ENCODE measurements around the gene PGA3.
"Not testable (repeated sequence)": the region's sequence is repeated elsewhere in the genome, so short reads cannot be mapped to it uniquely, and the experiment has no call there.

PGA3 gene

DNA sequence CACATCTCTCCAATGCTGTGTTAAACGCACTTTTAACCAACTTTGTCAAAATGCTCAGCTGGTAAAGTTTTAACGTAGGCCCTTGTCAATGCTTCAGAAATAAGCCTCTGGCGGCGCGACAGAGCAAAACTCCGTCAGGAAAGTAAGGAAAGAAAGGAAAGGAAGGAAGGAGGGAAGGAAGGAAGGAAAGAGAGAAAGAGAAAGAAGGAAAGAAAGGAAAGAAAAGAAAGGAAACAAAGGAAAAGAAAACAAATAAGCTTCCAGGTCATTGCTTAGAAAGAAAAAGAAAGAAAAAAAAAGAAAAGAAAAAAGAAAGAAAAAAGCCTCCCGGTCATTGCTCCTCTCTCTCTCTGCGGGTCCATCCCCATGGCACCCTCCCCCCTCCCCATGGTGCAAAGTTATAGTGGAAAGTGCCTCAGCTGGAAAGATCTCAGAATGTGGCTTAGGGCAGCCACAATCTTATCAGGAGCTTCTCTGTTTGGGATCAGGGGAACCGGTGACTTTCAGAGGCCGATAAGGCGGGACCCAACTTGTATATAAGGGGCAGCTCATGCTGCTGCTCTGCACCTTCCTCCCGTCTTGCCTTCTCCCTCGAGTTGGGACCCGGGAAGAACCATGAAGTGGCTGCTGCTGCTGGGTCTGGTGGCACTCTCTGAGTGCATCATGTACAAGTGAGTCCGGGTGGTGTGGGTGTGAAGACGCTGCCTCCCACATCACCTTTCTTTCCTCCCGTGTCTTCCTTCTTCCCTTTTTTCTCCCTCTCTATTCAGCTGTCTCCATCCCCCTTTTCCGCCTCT lies at the start of gene PGA3:
TSS of gene PGA3 (plus strand) at position 566 of the 797 bp plus-strand sequence. CDS start at position 616, 50 bp downstream.
- not testable (repeated sequence) for H3K36me3 Mint-ChIP-seq, H3K27ac Mint-ChIP-seq, H3K4me3 Mint-ChIP-seq, H3K4me1 Mint-ChIP-seq, H3K9me3 Mint-ChIP-seq, ATAC-seq
- H3K27me3 Mint-ChIP-seq: peaks cover 61% of the 10 kb centered on the region

DNA sequence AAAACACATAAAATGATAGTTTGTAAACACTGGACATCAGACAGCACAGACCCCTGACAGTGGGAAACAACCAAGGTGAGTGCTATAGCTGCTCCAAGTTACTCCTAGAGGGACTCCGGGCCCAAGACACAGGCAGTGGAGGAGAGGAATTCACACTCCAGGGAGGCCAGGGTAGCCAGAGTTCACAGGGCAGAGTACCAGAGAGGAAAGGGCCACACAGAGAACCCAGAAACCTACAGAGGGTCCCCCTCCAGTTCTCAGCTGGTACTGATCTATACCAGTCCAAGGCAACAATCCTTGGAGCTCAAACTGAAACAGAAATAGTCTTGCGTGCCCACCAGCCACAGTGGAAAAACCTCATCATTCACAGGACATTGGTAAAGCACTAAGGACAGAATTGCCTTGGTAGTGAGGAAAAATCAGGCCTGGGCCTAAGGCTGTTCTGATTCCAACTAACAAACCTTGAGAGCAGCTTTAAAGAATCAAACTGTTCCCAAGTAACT lies 49.7 kb upstream of the PGA3 start:
- Mint-ChIP-seq H3K4me3 (no peak overlapping the region), H3K4me1 (peaks cover 55% of the 10 kb centered on the region), H3K9me3 (peaks cover 13% of the 10 kb centered on the region), H3K36me3 (peaks cover 44% of the 10 kb centered on the region), H3K27me3 (no peaks in the 10 kb centered on the region), H3K27ac (no peak overlapping the region)
- no peak for ATAC-seq

DNA sequence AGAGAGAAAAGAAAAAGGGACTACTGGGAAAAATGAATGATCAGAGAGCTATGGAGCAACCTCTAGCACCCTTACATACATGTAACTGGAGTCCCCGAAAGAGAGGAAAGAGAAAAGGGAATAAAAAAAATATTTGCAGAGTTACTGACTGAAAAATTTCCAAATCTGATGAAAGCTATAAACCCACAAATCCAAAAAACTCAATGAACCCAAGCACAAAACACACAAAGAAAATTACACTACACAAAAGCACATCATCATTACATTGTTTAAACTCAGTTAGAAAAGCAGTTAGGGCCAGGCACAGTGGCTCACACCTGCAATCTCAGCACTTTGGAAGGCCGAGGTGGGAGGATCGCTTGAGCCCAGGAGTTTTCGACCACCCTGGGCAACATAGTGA lies 48.8 kb upstream of the PGA3 start:
- H3K27ac Mint-ChIP-seq: no peak overlapping the region
- H3K27me3 Mint-ChIP-seq: no peaks in the 10 kb centered on the region
- peaks cover 63% of the 10 kb centered on the region for H3K4me1 Mint-ChIP-seq
- H3K4me3 Mint-ChIP-seq: no peak overlapping the region
- peaks cover 44% of the 10 kb centered on the region for H3K36me3 Mint-ChIP-seq
- no peak for ATAC-seq
- H3K9me3 Mint-ChIP-seq: peaks cover 13% of the 10 kb centered on the region

DNA sequence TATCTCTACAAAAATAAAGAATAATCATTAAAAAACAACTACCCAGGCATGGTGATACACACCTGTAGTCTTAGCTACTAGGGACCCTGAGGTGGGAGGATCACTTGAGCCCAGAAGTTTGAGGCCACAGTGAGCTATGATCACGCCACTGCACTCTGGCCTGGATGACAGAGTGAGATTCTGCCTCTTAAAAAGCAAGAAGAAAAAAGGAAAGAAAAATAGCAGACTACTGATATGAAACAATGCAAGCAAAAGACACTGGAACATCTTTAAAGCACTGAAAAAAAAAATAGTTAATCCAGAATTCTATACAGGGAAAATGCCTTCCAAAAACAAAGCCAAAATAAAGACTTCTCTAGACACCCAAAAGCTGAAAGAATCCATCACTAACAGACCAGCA lies 48.0 kb upstream of the PGA3 start:
- ATAC-seq: no peak
- H3K9me3 Mint-ChIP-seq: peaks cover 13% of the 10 kb centered on the region
- H3K4me1 Mint-ChIP-seq: peaks cover 60% of the 10 kb centered on the region
- H3K27me3 Mint-ChIP-seq: no peaks in the 10 kb centered on the region
- no peak overlapping the region for H3K4me3 Mint-ChIP-seq
- no peak overlapping the region for H3K27ac Mint-ChIP-seq
- H3K36me3 Mint-ChIP-seq: peaks cover 44% of the 10 kb centered on the region

DNA sequence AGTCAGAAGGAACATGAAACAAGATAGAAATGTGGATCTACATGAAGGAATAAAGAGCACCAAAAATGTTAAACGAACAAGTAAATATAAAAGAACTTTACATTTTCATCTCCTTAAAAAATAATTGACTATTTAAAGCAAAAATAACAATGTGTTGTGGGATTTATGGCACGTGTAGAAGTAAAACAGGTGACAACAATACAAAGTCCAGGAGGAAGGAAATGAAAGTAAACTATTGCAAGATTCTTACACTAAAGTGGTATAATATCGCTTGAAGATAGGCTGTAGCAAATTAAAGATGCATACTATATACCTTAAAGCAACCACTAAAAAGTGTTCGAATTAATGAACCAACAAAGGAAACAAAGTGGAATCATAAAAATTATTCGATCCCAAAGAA lies 47.6 kb upstream of the PGA3 start:
- H3K4me3 Mint-ChIP-seq: no peak overlapping the region
- H3K27me3 Mint-ChIP-seq: no peaks in the 10 kb centered on the region
- no peak for ATAC-seq
- no peak overlapping the region for H3K27ac Mint-ChIP-seq
- H3K36me3 Mint-ChIP-seq: peaks cover 44% of the 10 kb centered on the region
- peaks cover 63% of the 10 kb centered on the region for H3K4me1 Mint-ChIP-seq
- peaks cover 13% of the 10 kb centered on the region for H3K9me3 Mint-ChIP-seq

DNA sequence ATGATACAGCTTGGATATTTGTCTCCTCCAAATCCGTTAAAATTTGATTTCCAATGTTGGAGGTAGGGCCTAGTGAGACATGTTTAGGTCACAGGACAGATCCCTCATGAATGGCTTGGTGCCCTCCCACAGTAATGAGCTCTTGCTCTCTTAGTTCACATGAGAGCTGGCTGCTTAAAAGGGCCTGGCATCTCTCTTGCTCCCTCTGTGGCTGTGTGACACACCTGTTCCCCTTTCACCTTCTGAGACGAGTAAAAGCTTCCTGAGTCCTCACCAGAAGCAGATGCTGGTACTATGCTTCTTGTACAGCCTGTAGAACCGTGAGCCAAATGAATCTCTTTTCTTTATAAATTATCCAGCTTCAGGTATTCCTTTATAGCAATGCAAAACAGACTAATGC lies 45.6 kb upstream of the PGA3 start:
- peaks cover 74% of the 10 kb centered on the region for H3K4me1 Mint-ChIP-seq
- no peak overlapping the region for H3K4me3 Mint-ChIP-seq
- no peaks in the 10 kb centered on the region for H3K27me3 Mint-ChIP-seq
- peaks cover 13% of the 10 kb centered on the region for H3K9me3 Mint-ChIP-seq
- no peak for ATAC-seq
- peaks cover 41% of the 10 kb centered on the region for H3K36me3 Mint-ChIP-seq
- H3K27ac Mint-ChIP-seq: peak overlapping the region; percentile 54

DNA sequence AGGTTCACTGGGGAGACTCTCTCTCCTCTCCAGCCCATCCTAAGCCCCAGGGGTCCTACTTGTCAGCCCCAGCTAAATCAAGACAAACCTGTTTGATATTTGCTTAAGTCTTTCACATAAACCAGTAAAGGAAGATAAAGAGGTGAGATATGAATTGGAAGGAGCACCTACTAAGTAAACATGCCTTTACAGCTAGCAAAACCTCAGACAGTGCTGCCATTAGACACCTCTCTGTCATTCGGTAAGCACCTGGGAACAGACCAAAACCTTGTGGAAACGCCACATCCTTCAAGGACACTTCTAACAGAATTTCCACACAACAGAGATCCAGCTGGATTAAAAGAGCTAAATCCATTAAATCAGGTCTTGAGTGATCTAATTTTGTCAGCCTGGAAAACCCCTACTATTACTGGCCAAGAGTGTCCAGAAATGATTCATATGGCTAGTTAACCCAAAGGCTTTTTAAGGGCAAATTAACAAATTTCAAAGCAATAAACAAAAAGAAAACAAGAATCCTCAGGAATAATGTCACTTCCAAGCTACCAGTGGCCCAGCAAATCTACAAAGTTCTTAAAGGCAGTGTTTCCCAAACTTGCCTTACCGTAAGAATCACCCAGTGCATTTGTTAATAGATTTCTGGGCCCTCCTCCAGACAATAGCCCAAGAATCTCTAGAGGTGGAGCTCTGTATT lies 44.5 kb upstream of the PGA3 start:
- Mint-ChIP-seq H3K4me3 (no peak overlapping the region), H3K27me3 (no peaks in the 10 kb centered on the region), H3K36me3 (peaks cover 39% of the 10 kb centered on the region), H3K4me1 (peaks cover 80% of the 10 kb centered on the region), H3K9me3 (peaks cover 13% of the 10 kb centered on the region), H3K27ac (peak overlapping the region; percentile 54)
- no peak for ATAC-seq

DNA sequence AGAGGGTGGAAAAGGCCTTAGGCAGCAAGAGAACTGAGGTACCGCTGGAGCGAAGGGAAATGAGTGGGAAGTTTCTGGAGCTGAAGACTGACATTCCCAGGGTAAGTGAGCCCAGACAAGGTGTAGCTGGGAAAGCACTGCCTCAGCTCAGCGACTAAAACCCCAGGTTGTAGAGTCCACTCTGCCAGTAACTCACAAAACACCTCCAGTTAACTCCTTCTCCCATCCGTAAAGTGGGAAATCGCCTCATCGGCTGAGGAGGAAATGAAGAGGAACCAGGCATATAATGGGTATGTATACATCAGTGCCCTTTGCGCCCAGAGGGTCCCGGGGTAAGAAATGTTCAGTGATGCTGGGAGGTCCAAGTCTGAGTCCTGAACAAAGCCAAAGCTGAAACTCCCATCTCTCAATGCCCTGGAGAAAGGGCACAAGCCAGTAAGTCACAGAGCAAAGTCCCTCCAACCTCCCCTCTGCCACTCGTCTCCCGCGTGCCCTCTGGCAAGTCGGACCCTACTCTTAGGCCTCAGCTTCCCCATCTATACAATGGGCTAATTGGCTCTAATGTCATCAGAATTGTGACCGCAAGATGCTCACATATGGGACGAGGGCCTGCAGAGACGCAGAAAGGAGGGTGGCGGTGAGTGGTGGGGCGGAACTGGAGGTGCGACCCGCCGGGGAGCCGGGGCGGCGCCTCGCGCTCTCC lies 42.7 kb upstream of the PGA3 start:
- Mint-ChIP-seq H3K36me3 (peaks cover 21% of the 10 kb centered on the region), H3K4me1 (peaks cover 83% of the 10 kb centered on the region), H3K4me3 (peak overlapping the region; percentile 80), H3K27ac (peak overlapping the region; percentile 94), H3K27me3 (no peaks in the 10 kb centered on the region), H3K9me3 (peaks cover 8% of the 10 kb centered on the region)
- no peak for ATAC-seq

DNA sequence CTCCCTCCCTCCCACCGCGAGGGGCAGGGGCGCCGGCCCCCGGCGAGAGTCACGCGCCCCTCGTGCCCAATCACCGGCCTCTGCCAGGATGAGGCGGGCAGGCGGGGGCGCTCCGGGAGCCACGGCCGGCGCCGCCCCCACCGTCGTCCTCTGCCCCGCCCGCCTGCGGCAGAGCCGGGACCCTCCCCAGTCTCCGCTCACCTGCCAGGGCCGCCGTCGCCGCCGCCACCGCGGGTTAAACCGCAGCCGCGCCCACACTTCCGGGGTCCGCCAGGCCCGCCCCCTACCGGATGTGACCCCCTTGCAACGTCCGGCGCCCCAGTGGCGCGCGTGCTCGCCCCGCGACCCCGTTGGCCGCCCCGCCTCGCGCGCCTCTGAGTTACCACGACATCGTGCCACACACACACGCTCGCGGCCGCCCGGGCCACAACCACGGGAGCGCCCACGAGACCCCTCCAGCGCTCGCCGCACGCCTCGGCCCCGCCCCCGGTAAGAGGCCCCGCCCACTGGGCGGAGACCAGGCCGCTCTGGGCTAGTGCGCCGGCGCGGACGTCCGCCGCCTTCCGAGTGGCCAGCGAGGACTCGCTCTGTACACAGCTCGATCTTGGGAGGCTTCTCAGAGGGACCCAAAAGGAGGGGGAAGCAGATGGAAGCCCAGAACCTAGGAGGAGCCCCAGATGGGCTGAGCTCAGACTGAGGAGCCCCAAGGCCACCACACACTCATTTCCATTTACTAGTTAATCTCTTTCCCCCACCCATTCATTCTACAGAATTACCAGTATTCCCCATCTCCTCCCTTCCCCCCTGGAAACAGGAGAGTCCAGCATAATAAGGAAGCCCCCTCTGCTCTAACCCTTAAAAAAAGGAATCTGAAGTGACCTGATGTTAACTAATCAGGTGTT lies 41.9 kb upstream of the PGA3 start, which contains the start of gene VPS37C:
TSS of gene VPS37C (minus strand) at position 237 of the 902 bp plus-strand sequence. CDS start 22,597 bp downstream, outside the sequence.
- Mint-ChIP-seq H3K27ac (peak within 1 kb of the TSS; percentile 94), H3K4me1 (peaks cover 78% of the 10 kb centered on the region), H3K4me3 (peak within 1 kb of the TSS; percentile 92), H3K36me3 (peaks cover 15% of the 10 kb centered on the region), H3K27me3 (no peaks in the 10 kb centered on the region), H3K9me3 (peaks cover 5% of the 10 kb centered on the region)
- peak; percentile 90 for ATAC-seq

DNA sequence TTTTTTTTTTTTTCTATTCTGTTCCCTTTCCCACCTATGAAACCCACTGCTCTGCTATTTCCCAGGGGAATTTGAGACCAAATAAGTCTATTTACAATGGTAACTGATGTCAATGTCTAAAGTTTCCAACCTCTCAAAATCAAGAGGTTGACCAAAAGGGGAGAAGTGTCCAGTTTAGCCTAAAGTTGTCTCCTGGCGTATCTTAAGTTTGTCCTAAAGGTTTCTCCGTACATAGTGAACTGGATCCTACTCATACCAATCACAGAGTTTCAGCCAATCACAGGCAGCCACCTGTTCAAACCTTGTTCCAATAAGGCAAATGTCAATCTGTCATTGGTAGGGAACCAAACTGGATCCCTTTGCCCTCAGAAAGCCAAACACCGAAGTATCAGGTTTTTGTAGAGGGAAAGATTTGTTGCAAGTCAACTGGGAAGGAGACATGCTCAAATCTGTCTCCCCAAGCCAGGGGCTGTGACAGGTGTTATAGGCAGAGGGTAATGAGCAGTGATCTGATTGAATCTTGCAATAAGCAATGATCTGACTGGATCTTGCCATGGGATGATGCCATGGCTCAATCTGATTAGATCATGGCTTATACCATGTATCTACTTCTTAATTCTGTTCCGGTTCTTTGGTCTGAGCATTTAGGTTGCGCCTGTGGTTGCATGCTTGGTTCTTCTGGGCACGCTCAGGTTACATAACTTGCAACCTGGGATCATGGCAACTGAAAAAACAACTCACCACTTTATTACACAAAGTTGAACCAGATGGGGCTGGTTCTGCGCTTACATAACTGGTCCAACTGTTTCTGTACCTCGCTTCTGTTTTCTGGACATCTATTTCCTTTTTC lies 41.0 kb upstream of the PGA3 start:
- Mint-ChIP-seq H3K27ac (peak overlapping the region; percentile 94), H3K27me3 (no peaks in the 10 kb centered on the region), H3K9me3 (peaks cover 3% of the 10 kb centered on the region), H3K4me3 (peak overlapping the region; percentile 92), H3K4me1 (peaks cover 74% of the 10 kb centered on the region), H3K36me3 (peaks cover 8% of the 10 kb centered on the region)
- ATAC-seq: no peak

DNA sequence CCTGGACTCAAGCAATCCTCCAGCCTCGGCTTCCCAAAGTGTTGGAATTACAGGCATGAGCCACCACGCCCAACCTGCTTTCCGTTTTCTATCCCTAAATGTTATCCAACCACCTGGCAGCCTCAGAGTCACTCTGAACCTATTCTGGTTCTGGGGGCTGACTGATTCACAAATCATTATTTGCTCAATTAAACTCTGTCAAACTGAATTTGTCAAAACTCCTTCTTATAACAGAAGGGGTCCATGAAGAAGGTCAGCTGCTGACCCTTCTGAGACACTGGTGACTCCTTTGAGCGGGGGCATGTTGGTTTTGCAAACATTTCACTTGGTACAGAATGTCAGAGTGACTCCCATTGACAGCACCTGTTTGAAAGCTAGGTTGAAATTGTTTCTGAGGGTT lies 40.3 kb upstream of the PGA3 start:
- H3K27ac Mint-ChIP-seq: peak overlapping the region; percentile 94

DNA sequence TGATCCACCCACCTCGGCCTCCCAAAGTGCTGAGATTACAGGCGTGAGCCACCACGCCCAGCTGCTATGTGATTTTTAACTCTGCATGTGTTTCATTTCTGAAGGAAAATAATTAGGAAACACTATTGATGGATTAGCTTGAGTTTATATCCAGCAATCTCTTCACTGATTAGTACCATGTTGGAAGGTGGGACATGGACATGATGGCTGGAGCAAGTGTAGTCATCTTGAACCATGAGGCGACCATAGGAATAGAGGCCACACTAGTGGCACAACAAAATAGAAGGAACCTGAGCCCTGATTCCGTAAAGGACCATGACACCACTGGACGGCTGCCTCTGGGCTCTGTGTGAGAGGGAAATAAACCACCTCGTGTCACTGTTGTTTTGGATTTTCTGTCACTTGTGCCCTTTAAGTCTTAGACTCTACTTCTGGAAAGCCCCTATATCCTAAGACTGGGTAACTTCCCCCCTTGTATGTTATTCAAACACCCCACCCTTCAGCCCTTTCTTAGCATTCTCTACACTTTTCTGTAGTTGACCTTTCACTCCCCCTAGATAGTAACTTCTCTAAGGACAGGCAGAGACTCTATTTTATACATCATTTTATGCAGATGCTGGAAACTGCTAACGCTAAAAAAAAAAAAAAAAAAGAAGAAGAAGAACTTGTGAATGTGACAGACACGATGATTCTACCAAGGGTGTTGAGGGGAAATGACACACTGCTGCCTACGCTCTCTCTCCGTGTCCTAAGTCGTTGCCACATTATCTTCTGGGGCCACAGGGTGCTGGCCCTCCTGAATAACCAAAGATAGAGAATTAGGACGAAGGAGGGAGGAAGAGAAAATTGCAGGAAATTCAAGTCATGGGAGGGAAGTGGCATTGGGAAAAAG lies 39.4 kb upstream of the PGA3 start:
- Mint-ChIP-seq H3K9me3 (peaks cover 3% of the 10 kb centered on the region), H3K27ac (peak overlapping the region; percentile 94), H3K4me1 (peaks cover 68% of the 10 kb centered on the region), H3K36me3 (no peaks in the 10 kb centered on the region), H3K27me3 (no peaks in the 10 kb centered on the region), H3K4me3 (peak overlapping the region; percentile 49)
- peak; percentile 28 for ATAC-seq

More for the DNA sequence above, 40.3 kb upstream of the PGA3 start:
- H3K36me3 Mint-ChIP-seq: peaks cover under 1% of the 10 kb centered on the region
- peaks cover 75% of the 10 kb centered on the region for H3K4me1 Mint-ChIP-seq
- no peaks in the 10 kb centered on the region for H3K27me3 Mint-ChIP-seq
- H3K9me3 Mint-ChIP-seq: peaks cover 3% of the 10 kb centered on the region
- no peak for ATAC-seq
- H3K4me3 Mint-ChIP-seq: peak overlapping the region; percentile 46

Data from stimulated activated memory B cell treated with anti-CD40 and anti-IgM and Interleukin-4, amounts not matched to agents 10 μg/mL and 1 μg/mL and 100 μg/mL, for 72 hours (primary cell).